Epithelial cell of proximal tubule (primary cell): ENCODE results near the gene GAGE10. TPM values are rescaled to one million over a fixed set of nuclear protein-coding genes. Genes with fewer than 3 reads are reported as not detected.
A peak's percentile ranks its signal among the peaks of the same experiment; 100 is the strongest.

Experiments used
- DNase-seq: peaks from one replicate; pipeline ENCODE4 v3.0.0-alpha.2; 2011; ENCODE audit warnings: low read depth
- H3K4me3 ChIP-seq: 2 replicates; pipeline ENCODE4 v1.5.1; 2011; ENCODE audit warnings: low read depth, mild to moderate bottlenecking, low read length
- CTCF ChIP-seq: conservative IDR thresholded peaks from 2 replicates; pipeline ENCODE4 v1.5.1; 2012; ENCODE audit warnings: low read depth, mild to moderate bottlenecking, low read length
- total RNA-seq: library from RNA; depleted of rRNA; stranded (reverse); fragments of >200 nt; gene quantifications from 2 replicates; pipeline ENCODE4 v1.2.3, GENCODE V29; 2015

The GAGE10 gene
- total RNA-seq, 1 donor from 2014 or later = not detected

- H3K4me3 ChIP-seq = peak overlapping the region; percentile 66
- TF ChIP-seq CTCF = no peak
- peak; percentile 87 for DNase-seq
Observed at GRCh38 chrX:49269010-49269766, 34.3 kb upstream of the GAGE10 start.

- no peak for TF ChIP-seq CTCF
- DNase-seq = no peak
- peak within 1 kb of the TSS; percentile 66 for H3K4me3 ChIP-seq
Observed at GRCh38 chrX:49269767-49270248, 33.6 kb upstream of the GAGE10 start, which contains the start of gene PPP1R3F. Gene PPP1R3F (plus strand): TSS chrX:49269793. CDS start chrX:49269870, 77 bp downstream.

- H3K4me3 ChIP-seq = peak overlapping the region; percentile 63
- no peak for DNase-seq
- TF ChIP-seq CTCF = no peak
Observed at GRCh38 chrX:49270249-49270921, 33.1 kb upstream of the GAGE10 start.

GRCh38 chrX:49271341-49271740 is 32.1 kb upstream of the GAGE10 start:
- no peak overlapping the region for H3K4me3 ChIP-seq
- no peak for DNase-seq
- no peak for TF ChIP-seq CTCF

- no peak for DNase-seq
- no peak for TF ChIP-seq CTCF
- H3K4me3 ChIP-seq = no peak overlapping the region
Observed at GRCh38 chrX:49272421-49272820, 31.0 kb upstream of the GAGE10 start.

GRCh38 chrX:49273181-49273727 is 30.2 kb upstream of the GAGE10 start:
- DNase-seq = no peak
- no peak overlapping the region for H3K4me3 ChIP-seq
- TF ChIP-seq CTCF = no peak
